Hepatocyte (in vitro differentiated cells): ENCODE data around the gene HDAC11. TPM values are rescaled to one million over a fixed set of nuclear protein-coding genes. Genes with fewer than 3 reads are reported as not detected.

Source experiments
- DNase-seq: peaks from one replicate; pipeline ENCODE4 v3.0.0-alpha.2; 2016; ENCODE audit warnings: low spot score
- H2AFZ ChIP-seq: fragments of 200-600 bp; sonication (generic); 2 replicates; pipeline ENCODE4 v1.6.0; 2016; ENCODE audit warnings: antibody characterized with exemption, mild to moderate bottlenecking
- H3K27ac ChIP-seq: fragments of 200-600 bp; sonication (generic); 2 replicates; pipeline ENCODE4 v1.5.1; 2016; ENCODE audit warnings: mild to moderate bottlenecking
- H3K27me3 ChIP-seq: fragments of 200-600 bp; sonication (generic); 2 replicates; pipeline ENCODE4 v1.6.1; 2016
- H3K36me3 ChIP-seq: fragments of 200-600 bp; sonication (generic); replicated peaks from 2 replicates; pipeline ENCODE4 v1.5.1; 2016; ENCODE audit warnings: low read depth; ENCODE audit not compliant: insufficient read depth
- H3K4me1 ChIP-seq: fragments of 200-600 bp; sonication (generic); 2 replicates; pipeline ENCODE4 v1.5.1; 2016; ENCODE audit warnings: mild to moderate bottlenecking, moderate library complexity; ENCODE audit not compliant: insufficient read depth
- H3K4me2 ChIP-seq: fragments of 200-600 bp; sonication (generic); 2 replicates; pipeline ENCODE4 v1.6.0; 2016
- H3K4me3 ChIP-seq: fragments of 200-600 bp; sonication (generic); 2 replicates; pipeline ENCODE4 v1.5.1; 2016; ENCODE audit warnings: mild to moderate bottlenecking
- H3K79me2 ChIP-seq: fragments of 200-600 bp; sonication (generic); 2 replicates; pipeline ENCODE4 v1.6.0; 2017; ENCODE audit warnings: mild to moderate bottlenecking
- H3K9me2 ChIP-seq: fragments of 200-600 bp; sonication (generic); replicated peaks from 2 replicates; pipeline ENCODE4 v1.6.0; 2017; ENCODE audit warnings: mild to moderate bottlenecking; ENCODE audit not compliant: insufficient read depth
- H3K9me3 ChIP-seq: fragments of 200-600 bp; sonication (generic); 2 replicates; pipeline ENCODE4 v1.5.1; 2016; ENCODE audit warnings: low read depth, mild to moderate bottlenecking
- H4K20me1 ChIP-seq: fragments of 200-600 bp; sonication (generic); 2 replicates; pipeline ENCODE4 v1.6.0; 2016; ENCODE audit warnings: mild to moderate bottlenecking; ENCODE audit not compliant: insufficient read depth, poor library complexity, severe bottlenecking
- CTCF ChIP-seq: fragments of 200-600 bp; sonication (generic); IDR thresholded peaks from 2 replicates; pipeline ENCODE4 v1.5.1; 2016; ENCODE audit warnings: antibody characterized with exemption, mild to moderate bottlenecking; ENCODE audit not compliant: poor library complexity
- EZH2 ChIP-seq: fragments of 200-600 bp; sonication (generic); IDR thresholded peaks from 2 replicates; pipeline ENCODE4 v1.6.1; 2016; ENCODE audit warnings: antibody characterized with exemption, mild to moderate bottlenecking, borderline replicate concordance
- EZH2phosphoT487 ChIP-seq: fragments of 200-600 bp; sonication (generic); IDR thresholded peaks from one replicate; pipeline ENCODE4 v1.6.1; 2018; ENCODE audit warnings: antibody characterized with exemption, mild to moderate bottlenecking, low read depth, moderate library complexity; ENCODE audit not compliant: unreplicated experiment, severe bottlenecking
- WGBS: methylation state at CpG from one replicate; pipeline ENCODE4 v1.1.6; 2016; ENCODE audit warnings: low lambda C conversion rate; ENCODE audit errors: missing lambda C conversion rate; 5-methylcytosine and 5-hydroxymethylcytosine counted together
- polyA plus RNA-seq: library from polyadenylated mRNA; unstranded; fragments of >200 nt; fragmentation: Nextera tagmentation; extraction: Ambion mirVana; gene quantifications from 2 replicates; pipeline ENCODE4 v1.2.1, GENCODE V29; 2016
- total RNA-seq: library from RNA; depleted of rRNA; stranded (reverse); fragments of >200 nt; gene quantifications from 2 replicates; pipeline ENCODE4 v1.2.3, GENCODE V29; 2014

The HDAC11 gene
- total and polyA plus RNA-seq, 2 experiments from 2014 or later = 8.4 to 12.3 TPM

- Histone ChIP-seq H3K9me2 (no peaks in the 10 kb centered on the region), H4K20me1 (no peaks in the 10 kb centered on the region), H3K79me2 (no peaks in the 10 kb centered on the region), H3K4me1 (peaks cover 12% of the 10 kb centered on the region), H2AFZ (no peak overlapping the region), H3K27ac (peak overlapping the region; percentile 39), H3K36me3 (no peaks in the 10 kb centered on the region), H3K27me3 (no peaks in the 10 kb centered on the region), H3K4me3 (no peak overlapping the region), H3K9me3 (no peaks in the 10 kb centered on the region), H3K4me2 (no peak overlapping the region)
- TF ChIP-seq EZH2phosphoT487 (no peak), CTCF (no peak), EZH2 (no peak)
- no peak for DNase-seq
- 68% methylated on average over 3 of the region's 3 CpGs for WGBS
Measured at GRCh38 chr3:13507247-13507569, 27.1 kb downstream of the HDAC11 start.

GRCh38 chr3:13507570-13508339, 27.6 kb downstream of the HDAC11 start:
- H3K9me2 ChIP-seq = no peaks in the 10 kb centered on the region
- H2AFZ ChIP-seq = no peak overlapping the region
- 63% methylated on average over 18 of the region's 20 CpGs for WGBS
- no peak overlapping the region for H3K4me3 ChIP-seq
- H3K79me2 ChIP-seq = no peaks in the 10 kb centered on the region
- H3K4me1 ChIP-seq = peaks cover 12% of the 10 kb centered on the region
- H3K27ac ChIP-seq = peak overlapping the region; percentile 39
- no peaks in the 10 kb centered on the region for H3K36me3 ChIP-seq
- no peaks in the 10 kb centered on the region for H4K20me1 ChIP-seq
- TF ChIP-seq EZH2phosphoT487 (no peak), EZH2 (no peak), CTCF (no peak)
- peak overlapping the region; percentile 25 for H3K4me2 ChIP-seq
- H3K27me3 ChIP-seq = no peaks in the 10 kb centered on the region
- DNase-seq = peak; percentile 52
- no peaks in the 10 kb centered on the region for H3K9me3 ChIP-seq

- H3K4me2 ChIP-seq = no peak overlapping the region
- H3K36me3 ChIP-seq = no peaks in the 10 kb centered on the region
- no peak for TF ChIP-seq EZH2
- TF ChIP-seq EZH2phosphoT487 = no peak
- no peak for TF ChIP-seq CTCF
- H3K79me2 ChIP-seq = no peaks in the 10 kb centered on the region
- H3K9me3 ChIP-seq = no peaks in the 10 kb centered on the region
- no peak for DNase-seq
- no peaks in the 10 kb centered on the region for H3K9me2 ChIP-seq
- 94% methylated on average over 8 of the region's 8 CpGs for WGBS
- H2AFZ ChIP-seq = no peak overlapping the region
- peak overlapping the region; percentile 39 for H3K27ac ChIP-seq
- no peaks in the 10 kb centered on the region for H3K27me3 ChIP-seq
- H3K4me1 ChIP-seq = peaks cover 16% of the 10 kb centered on the region
- H3K4me3 ChIP-seq = no peak overlapping the region
- no peaks in the 10 kb centered on the region for H4K20me1 ChIP-seq
Measured at GRCh38 chr3:13508496-13508895, 28.4 kb downstream of the HDAC11 start.
